H1 (cell line): Measurements from ENCODE around the gene TRAF5.
A peak's percentile ranks its signal among the peaks of the same experiment; 100 is the strongest.

Source experiments
- CBX8 ChIP-seq: fragments of 300-800, 300-1000 bp; sonication (generic); IDR thresholded peaks from 2 replicates; pipeline ENCODE4 v1.7.1; 2016; ENCODE audit warnings: low read depth, low read length, borderline replicate concordance
- EP300 ChIP-seq, 2 experiments: IDR thresholded peaks; 1 replicate in 1 of 2; 2 replicates in 1 of 2; pipeline ENCODE4 v1.6.1; 2011 to 2012; ENCODE audit warnings: low read depth in 2 of 2, low read length in 2 of 2, mild to moderate bottlenecking in 2 of 2, borderline replicate concordance in 1 of 2, inconsistent platforms in 1 of 2, moderate library complexity in 1 of 2
- HDAC6 ChIP-seq: IDR thresholded peaks from one replicate; pipeline ENCODE4 v1.7.1; 2012; ENCODE audit warnings: low read depth, mild to moderate bottlenecking, inconsistent platforms, low read length, moderate library complexity
- NRF1 ChIP-seq: IDR thresholded peaks from 2 replicates; pipeline ENCODE4 v1.6.1; 2011; ENCODE audit warnings: mild to moderate bottlenecking, low read depth, low read length, improper control_type of control experiment
- POLR2A ChIP-seq, 2 experiments: IDR thresholded peaks; 1 replicate in 1 of 2; 2 replicates in 1 of 2; pipeline ENCODE4 v1.6.1; 2011; ENCODE audit warnings: low read depth in 2 of 2, low read length in 2 of 2, mild to moderate bottlenecking in 2 of 2; ENCODE audit errors: control extremely low read depth in 1 of 2
- RAD21 ChIP-seq, 2 experiments: IDR thresholded peaks in 1 of 2; conservative IDR thresholded peaks in 1 of 2; 2 replicates each; pipeline ENCODE4 v1.6.1; 2011; ENCODE audit warnings: low read depth in 2 of 2, low read length in 2 of 2, improper control_type of control experiment in 1 of 2, inconsistent platforms in 1 of 2, mild to moderate bottlenecking in 1 of 2, moderate library complexity in 1 of 2
- TAF1 ChIP-seq: IDR thresholded peaks from 2 replicates; pipeline ENCODE4 v1.6.1; 2011; ENCODE audit warnings: mild to moderate bottlenecking, low read depth, low read length
- USF2 ChIP-seq: IDR thresholded peaks from 2 replicates; pipeline ENCODE4 v1.6.1; 2011; ENCODE audit warnings: low read length, improper control_type of control experiment
- TF ChIP-seq, protein P1 (sequence below), 3 experiments: IDR thresholded peaks; 1 replicate in 2 of 3; 2 replicates in 1 of 3; pipeline versions ENCODE4 v1.5.1 to v1.6.1; 2011; ENCODE audit warnings: low read length in 3 of 3, mild to moderate bottlenecking in 3 of 3, inconsistent platforms in 2 of 3, low read depth in 1 of 3, moderate library complexity in 1 of 3; ENCODE audit not compliant: insufficient read depth in 1 of 3; ENCODE audit errors: control extremely low read depth in 1 of 3

- peak; percentile 95 for TF ChIP-seq RAD21 (IDR thresholded peaks at IDR 0.05 in 1 of 2, conservative IDR thresholded peaks at IDR 0.05 in 1 of 2; ENCODE audit: low read depth in 2 of 2, low read length in 2 of 2)
- TF ChIP-seq NRF1 = no peak
- no peak for TF ChIP-seq POLR2A (IDR thresholded peaks at IDR 0.05; ENCODE audit: control extremely low read depth in 1 of 2, low read depth in 2 of 2, low read length in 2 of 2)
- no peak for TF ChIP-seq CBX8
- TF ChIP-seq HDAC6 = no peak
- TF ChIP-seq TAF1 = no peak
- TF ChIP-seq, protein P1, sequence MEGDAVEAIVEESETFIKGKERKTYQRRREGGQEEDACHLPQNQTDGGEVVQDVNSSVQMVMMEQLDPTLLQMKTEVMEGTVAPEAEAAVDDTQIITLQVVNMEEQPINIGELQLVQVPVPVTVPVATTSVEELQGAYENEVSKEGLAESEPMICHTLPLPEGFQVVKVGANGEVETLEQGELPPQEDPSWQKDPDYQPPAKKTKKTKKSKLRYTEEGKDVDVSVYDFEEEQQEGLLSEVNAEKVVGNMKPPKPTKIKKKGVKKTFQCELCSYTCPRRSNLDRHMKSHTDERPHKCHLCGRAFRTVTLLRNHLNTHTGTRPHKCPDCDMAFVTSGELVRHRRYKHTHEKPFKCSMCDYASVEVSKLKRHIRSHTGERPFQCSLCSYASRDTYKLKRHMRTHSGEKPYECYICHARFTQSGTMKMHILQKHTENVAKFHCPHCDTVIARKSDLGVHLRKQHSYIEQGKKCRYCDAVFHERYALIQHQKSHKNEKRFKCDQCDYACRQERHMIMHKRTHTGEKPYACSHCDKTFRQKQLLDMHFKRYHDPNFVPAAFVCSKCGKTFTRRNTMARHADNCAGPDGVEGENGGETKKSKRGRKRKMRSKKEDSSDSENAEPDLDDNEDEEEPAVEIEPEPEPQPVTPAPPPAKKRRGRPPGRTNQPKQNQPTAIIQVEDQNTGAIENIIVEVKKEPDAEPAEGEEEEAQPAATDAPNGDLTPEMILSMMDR (IDR thresholded peaks at IDR 0.05; ENCODE audit: control extremely low read depth in 1 of 3, insufficient read depth in 1 of 3, low read depth in 1 of 3, low read length in 3 of 3) = peak; percentile 66 to 95 (median 91)
- no peak for TF ChIP-seq EP300 (IDR thresholded peaks at IDR 0.05; ENCODE audit: borderline replicate concordance in 1 of 2, low read depth in 2 of 2, low read length in 2 of 2)
- TF ChIP-seq USF2 = no peak
Measured at GRCh38 chr1:211323156-211324063, 3.2 kb upstream of the TRAF5 start.
